IMR-90 (cell line): ENCODE measurements around the gene C6orf120. TPM values are rescaled to one million over a fixed set of nuclear protein-coding genes. Genes with fewer than 3 reads are reported as not detected.

Experiments
- ATAC-seq: fragments of 200-7000 bp; cut with Tn5 transposase; 2 replicates; pipeline ENCODE4 v1.9.1; 2020; ENCODE audit warnings: low read depth, mild to moderate bottlenecking, moderate library complexity
- BruUV-seq: library from RNA; stranded (reverse); fragments of 400-500 nt; replicated peaks from 2 replicates; lab custom pipeline; 2021; lab: Mats Ljungman, UMichigan
- CTCF ChIA-PET: fragments of 300-600 bp; formaldehyde crosslinking; extraction: SDS; loops from one replicate; lab custom pipeline; 2021; ENCODE audit warnings: antibody characterized with exemption; lab: Yijun Ruan, JAX
- POLR2A ChIA-PET: fragments of 300-600 bp; sonication (Branson Sonifier 250); formaldehyde crosslinking; loops from one replicate; lab custom pipeline; 2022; ENCODE audit warnings: antibody characterized with exemption; ENCODE audit not compliant: unreplicated experiment; lab: Charles Lee
- DNase-seq: peaks from one replicate; pipeline ENCODE4 v3.0.0; 2013
- H2AFZ ChIP-seq: replicated peaks from 2 replicates; pipeline ENCODE3; 2013; ENCODE audit warnings: low read length, mild to moderate bottlenecking; ENCODE audit not compliant: poor library complexity
- H2AK5ac ChIP-seq: 2 replicates; pipeline ENCODE4 v1.6.1; 2013; ENCODE audit warnings: low read depth, low read length, inconsistent platforms
- H2AK9ac ChIP-seq: replicated peaks from 2 replicates; pipeline ENCODE3; 2013; ENCODE audit warnings: mild to moderate bottlenecking, low read depth, low read length, moderate library complexity; ENCODE audit not compliant: poor library complexity
- H2BK120ac ChIP-seq: 2 replicates; pipeline ENCODE4 v1.6.1; 2013; ENCODE audit warnings: low read depth, low read length, inconsistent platforms
- H2BK15ac ChIP-seq: 3 replicates; pipeline ENCODE4 v1.6.1; 2013; ENCODE audit warnings: low read depth, low read length, inconsistent platforms
- H2BK20ac ChIP-seq: 2 replicates; pipeline ENCODE4 v1.6.1; 2013; ENCODE audit warnings: low read depth, mild to moderate bottlenecking, inconsistent platforms, low read length, moderate library complexity
- H2BK5ac ChIP-seq: 2 replicates; pipeline ENCODE4 v1.6.1; 2013; ENCODE audit warnings: mild to moderate bottlenecking, low read depth, low read length, inconsistent platforms; ENCODE audit not compliant: poor library complexity, severe bottlenecking
- H3K14ac ChIP-seq: replicated peaks from 2 replicates; pipeline ENCODE4 v1.6.1; 2013; ENCODE audit warnings: low read depth, low read length, inconsistent platforms
- H3K18ac ChIP-seq: 2 replicates; pipeline ENCODE4 v1.6.1; 2013; ENCODE audit warnings: low read depth, low read length, control low read depth
- H3K23ac ChIP-seq: 2 replicates; pipeline ENCODE4 v1.6.1; 2013; ENCODE audit warnings: low read depth, low read length, inconsistent platforms
- H3K27ac ChIP-seq: 2 replicates; pipeline ENCODE4 v1.5.1; 2013; ENCODE audit warnings: mild to moderate bottlenecking, control low read depth, low read length; ENCODE audit not compliant: insufficient read depth
- H3K27me3 ChIP-seq: 2 replicates; pipeline ENCODE4 v1.6.1; 2013; ENCODE audit warnings: low read length; ENCODE audit not compliant: control insufficient read depth, insufficient read depth
- H3K36me3 ChIP-seq: 2 replicates; pipeline ENCODE4 v1.6.1; 2013; ENCODE audit warnings: low read length, mixed read lengths; ENCODE audit not compliant: control insufficient read depth, insufficient read depth
- H3K4ac ChIP-seq: 2 replicates; pipeline ENCODE4 v1.6.1; 2013; ENCODE audit warnings: low read depth, low read length, inconsistent platforms
- H3K4me1 ChIP-seq: 2 replicates; pipeline ENCODE4 v1.6.1; 2013; ENCODE audit warnings: low read length, mixed read lengths; ENCODE audit not compliant: control insufficient read depth, insufficient read depth
- H3K4me2 ChIP-seq: 2 replicates; pipeline ENCODE4 v1.6.1; 2013; ENCODE audit warnings: low read depth, mild to moderate bottlenecking, control low read depth, low read length, moderate library complexity
- H3K4me3 ChIP-seq: 2 replicates; pipeline ENCODE4 v1.5.1; 2013; ENCODE audit warnings: low read depth, mild to moderate bottlenecking, control low read depth, low read length, moderate library complexity; ENCODE audit not compliant: insufficient read depth
- H3K56ac ChIP-seq: 2 replicates; pipeline ENCODE4 v1.6.1; 2013; ENCODE audit warnings: low read length, inconsistent platforms; ENCODE audit not compliant: insufficient read depth; ENCODE audit errors: extremely low read depth
- H3K79me1 ChIP-seq, 2 experiments: 2 replicates each; pipeline ENCODE4 v1.6.1; 2013; ENCODE audit warnings: low read length in 2 of 2, inconsistent platforms in 1 of 2, low read depth in 1 of 2
- H3K9ac ChIP-seq: 2 replicates; pipeline ENCODE4 v1.6.1; 2013; ENCODE audit warnings: low read depth, low read length, control low read depth
- H3K9me1 ChIP-seq: 2 replicates; pipeline ENCODE4 v1.6.1; 2013; ENCODE audit warnings: low read length, inconsistent platforms; ENCODE audit not compliant: insufficient read depth
- H3K9me3 ChIP-seq: 2 replicates; pipeline ENCODE4 v1.6.1; 2013; ENCODE audit warnings: low read length; ENCODE audit not compliant: control insufficient read depth, insufficient read depth
- H4K20me1 ChIP-seq: 2 replicates; pipeline ENCODE4 v1.6.1; 2013; ENCODE audit warnings: low read length, inconsistent platforms; ENCODE audit not compliant: insufficient read depth
- H4K5ac ChIP-seq: 2 replicates; pipeline ENCODE4 v1.6.1; 2013; ENCODE audit warnings: mild to moderate bottlenecking, low read depth, low read length, control low read depth
- H4K8ac ChIP-seq, 2 experiments: 2 replicates each; pipeline ENCODE4 v1.6.1; 2013; ENCODE audit warnings: low read depth in 2 of 2, low read length in 2 of 2, control low read depth in 1 of 2, inconsistent platforms in 1 of 2
- H4K91ac ChIP-seq: 2 replicates; pipeline ENCODE4 v1.6.1; 2013; ENCODE audit warnings: low read depth, low read length, inconsistent platforms; ENCODE audit not compliant: insufficient read depth
- BHLHE40 ChIP-seq: fragments of 150-350 bp; IDR thresholded peaks from 2 replicates; pipeline ENCODE4 v1.6.1; 2016; ENCODE audit warnings: mild to moderate bottlenecking, low read depth, low read length
- CTCF ChIP-seq: conservative IDR thresholded peaks from 2 replicates; pipeline ENCODE4 v1.5.1; 2012; ENCODE audit warnings: mild to moderate bottlenecking, low read depth, low read length, improper control_type of control experiment
- ELK1 ChIP-seq: fragments of 150-350 bp; IDR thresholded peaks from 2 replicates; pipeline ENCODE4 v1.6.1; 2016; ENCODE audit warnings: low read depth, mild to moderate bottlenecking, low read length, moderate library complexity, borderline replicate concordance
- FOS ChIP-seq: fragments of 150-350 bp; IDR thresholded peaks from 2 replicates; pipeline ENCODE4 v1.6.1; 2016; ENCODE audit warnings: low read depth, low read length
- MAFK ChIP-seq: IDR thresholded peaks from 2 replicates; pipeline ENCODE4 v1.6.1; 2012; ENCODE audit warnings: low read depth, low read length, improper control_type of control experiment
- MAZ ChIP-seq: IDR thresholded peaks from 2 replicates; pipeline ENCODE4 v1.6.1; 2012; ENCODE audit warnings: low read depth, mild to moderate bottlenecking, low read length, improper control_type of control experiment, moderate library complexity, borderline replicate concordance
- NFE2L2 ChIP-seq: fragments of 150-350 bp; IDR thresholded peaks from 2 replicates; pipeline ENCODE4 v1.6.1; 2016; ENCODE audit warnings: low read depth, mild to moderate bottlenecking, low read length
- POLR2A ChIP-seq: IDR thresholded peaks from 2 replicates; pipeline ENCODE4 v1.6.1; 2012; ENCODE audit warnings: mild to moderate bottlenecking, low read depth, low read length
- RAD21 ChIP-seq: IDR thresholded peaks from 2 replicates; pipeline ENCODE4 v1.6.1; 2012; ENCODE audit warnings: low read length, improper control_type of control experiment
- RCOR1 ChIP-seq: IDR thresholded peaks from 2 replicates; pipeline ENCODE4 v1.6.1; 2012; ENCODE audit warnings: mild to moderate bottlenecking, low read length, improper control_type of control experiment; ENCODE audit not compliant: insufficient replicate concordance
- RFX5 ChIP-seq: IDR thresholded peaks from 2 replicates; pipeline ENCODE4 v1.8.0; 2012; ENCODE audit warnings: low read depth, mild to moderate bottlenecking, low read length, moderate library complexity
- SMC3 ChIP-seq: fragments of 150-350 bp; IDR thresholded peaks from 2 replicates; pipeline ENCODE4 v1.6.1; 2016; ENCODE audit warnings: low read depth, mild to moderate bottlenecking, antibody characterized with exemption, low read length, moderate library complexity
- USF2 ChIP-seq: fragments of 150-350 bp; IDR thresholded peaks from 2 replicates; pipeline ENCODE4 v1.6.1; 2017; ENCODE audit warnings: mild to moderate bottlenecking, antibody characterized with exemption, low read length, low read depth
- dilution Hi-C: fragments of 300-500 bp; cut with HindIII; formaldehyde crosslinking; loops from one replicate; pipeline ENCODE4 v1.14.3; 2018; ENCODE audit warnings: low sequenced_read_pairs; ENCODE audit not compliant: unreplicated experiment
- in situ Hi-C: fragments of 300-500 bp; cut with MboI; formaldehyde crosslinking; loops from 3 replicates; pipeline ENCODE4 v1.14.3; 2019; ENCODE audit warnings: low sequenced_read_pairs, inconsistent platforms, mixed read lengths
- intact Hi-C: fragments of 100-400 bp; cut with micrococcal nuclease; formaldehyde crosslinking; loops from 2 replicates; pipeline ENCODE4 v1.10.0; 2022
- polyA plus RNA-seq, 3 experiments: library from polyadenylated mRNA; depleted of rRNA; stranded (reverse); fragments of >200 nt; gene quantifications; 2 replicates each; pipeline ENCODE4 v1.2.3, GENCODE V29; 2012; ENCODE audit warnings: low replicate concordance in 1 of 3
- total RNA-seq: library from RNA; depleted of rRNA; stranded (reverse); fragments of >200 nt; gene quantifications from 2 replicates; pipeline ENCODE4 v1.2.3, GENCODE V29; 2012

The C6orf120 gene
- total and polyA plus RNA-seq, 2 of the 4 experiments (the other 2 are of a cell fraction) = 21.4 to 26.7 TPM

GRCh38 chr6:169729961-169730360 lies 28.0 kb downstream of the C6orf120 start:
- intact Hi-C loops (no loop called here), in situ Hi-C loops (no loop called here)
- ATAC-seq = no peak

More at GRCh38 chr6:169729961-169730360, 28.0 kb downstream of the C6orf120 start:
- Histone ChIP-seq H4K8ac (no peak overlapping the region), H2AFZ (no peak overlapping the region), H3K9me3 (no peaks in the 10 kb centered on the region), H3K4me1 (peaks cover 2% of the 10 kb centered on the region; the same call in 1 of the 2 replicates), H3K36me3 (no peaks in the 10 kb centered on the region), H3K79me1 (no peaks in the 10 kb centered on the region), H3K4me3 (no peak overlapping the region), H3K4me2 (no peak overlapping the region), H3K27me3 (no peaks in the 10 kb centered on the region), H3K4ac (no peak overlapping the region), H2BK5ac (no peak overlapping the region), H2BK120ac (no peak overlapping the region), H2BK20ac (no peak overlapping the region), H3K27ac (no peak overlapping the region), H4K5ac (no peak overlapping the region), H4K91ac (no peak overlapping the region), H2AK5ac (no peak overlapping the region), H3K18ac (no peak overlapping the region), H2BK15ac (no peak overlapping the region), H3K56ac (no peak overlapping the region), H3K9ac (no peak overlapping the region), H4K20me1 (no peaks in the 10 kb centered on the region), H3K23ac (no peak overlapping the region), H2AK9ac (no peak overlapping the region), H3K14ac (no peak overlapping the region), H3K9me1 (0 out of 2 replicates have a peak, but pooled peaks cover 2% of the 10 kb centered on the region)
- ChIA-PET CTCF (no interaction called here), POLR2A (no interaction called here)
- dilution Hi-C loops = no loop called here
- no TSS peak for BruUV-seq
- DNase-seq = no peak
- no peak for TF ChIP-seq MAZ
- no peak for TF ChIP-seq FOS
- no peak for TF ChIP-seq USF2
- no peak for TF ChIP-seq RCOR1
- no peak for TF ChIP-seq ELK1
- no peak for TF ChIP-seq RAD21
- no peak for TF ChIP-seq RFX5
- TF ChIP-seq MAFK = no peak
- TF ChIP-seq BHLHE40 = no peak
- no peak for TF ChIP-seq CTCF
- TF ChIP-seq POLR2A = no peak
- no peak for TF ChIP-seq NFE2L2
- TF ChIP-seq SMC3 = no peak
